Measurements from ENCODE around the gene CLEC18C. TPM values are rescaled to one million over a fixed set of nuclear protein-coding genes. Genes with fewer than 3 reads are reported as not detected.
"Not testable (repeated sequence)": the region's sequence is repeated elsewhere in the genome, so short reads cannot be mapped to it uniquely, and the experiment has no call there.

Gene CLEC18C
- total RNA-seq (2022) (0.21 and 0.32 TPM in 2 replicates), Bru-seq, nascent RNA (percentile 7 among the genes with signal in this experiment), BruChase-seq, experiment 1, labeled RNA remaining after a 6-hour chase (percentile 26 among the genes with signal in this experiment), BruChase-seq, experiment 2, labeled RNA remaining after a 2-hour chase (percentile 22 among the genes with signal in this experiment)
- long read RNA-seq = 0 reads

DNA sequence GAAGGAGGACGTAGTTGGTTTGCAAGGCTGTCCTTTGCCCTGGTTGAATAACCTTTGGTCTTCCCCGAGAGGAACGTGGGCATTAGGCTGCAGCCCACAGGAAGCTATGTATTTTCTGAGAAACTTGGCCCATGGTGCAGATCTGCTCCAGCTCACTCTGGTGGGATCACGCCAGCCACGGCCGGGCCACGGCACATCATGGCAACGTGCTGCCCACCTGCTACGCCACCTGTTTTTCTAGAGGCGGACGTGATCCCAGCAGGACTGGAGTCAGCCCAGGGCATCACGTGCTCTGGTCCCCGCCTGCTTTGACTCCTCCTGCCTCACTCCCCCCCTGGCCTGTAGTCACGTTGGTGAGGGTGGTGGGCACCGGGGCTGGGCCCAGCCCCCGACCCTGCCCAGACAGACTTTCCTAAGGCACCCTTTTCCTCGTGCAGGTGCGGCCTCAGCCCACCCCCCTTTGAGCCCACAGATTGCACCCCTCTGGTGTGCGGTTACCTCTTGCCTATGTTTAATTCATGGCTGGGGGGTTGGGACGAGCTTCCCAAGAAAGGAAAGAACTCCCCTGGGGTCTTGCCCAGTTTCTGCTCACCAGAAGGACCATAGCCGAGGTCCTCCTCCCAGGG lies at the start of gene CLEC18C:
CLEC18C (plus strand) TSS at position 576 of the 626 bp plus-strand sequence. CDS start 492 bp downstream, outside the sequence.
- BruUV-seq (replicated peaks); H3K27me3 Mint-ChIP-seq (ENCODE audit: insufficient read depth, unreplicated experiment); CTCF ChIA-PET; H3K9me3 Mint-ChIP-seq (ENCODE audit: unreplicated experiment); H3K4me1 Mint-ChIP-seq (ENCODE audit: insufficient read depth, unreplicated experiment); H3K36me3 Mint-ChIP-seq (ENCODE audit: insufficient read depth, unreplicated experiment); DNase-seq (ENCODE audit: unreplicated experiment); H3K27ac Mint-ChIP-seq (ENCODE audit: low read depth, unreplicated experiment); H3K4me3 Mint-ChIP-seq (ENCODE audit: unreplicated experiment); POLR2A ChIA-PET; intact Hi-C loops (cut with micrococcal nuclease): not testable (repeated sequence)

DNA sequence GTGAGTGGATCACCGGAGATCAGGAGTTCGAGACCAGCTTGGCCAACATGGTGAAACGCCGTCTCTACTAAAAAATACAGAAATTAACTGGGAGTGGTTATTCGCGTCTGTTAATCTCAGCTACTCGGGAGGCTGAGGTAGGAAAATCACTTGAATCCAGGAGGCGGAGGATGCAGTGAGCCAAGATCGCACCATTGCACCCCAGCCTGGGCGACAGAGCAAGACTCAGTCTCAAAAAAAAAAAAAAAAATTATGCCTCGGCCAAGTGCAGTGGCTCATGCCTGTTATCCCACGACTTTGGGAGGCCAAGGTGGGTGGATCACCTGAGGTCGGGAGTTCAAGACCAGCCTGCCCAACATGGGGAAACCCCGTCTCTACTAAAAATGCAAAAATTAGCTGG lies 49.8 kb upstream of the CLEC18C start:
- H3K9me3 Mint-ChIP-seq (ENCODE audit: unreplicated experiment); DNase-seq (ENCODE audit: unreplicated experiment); H3K4me3 Mint-ChIP-seq (ENCODE audit: unreplicated experiment); H3K27ac Mint-ChIP-seq (ENCODE audit: low read depth, unreplicated experiment); H3K27me3 Mint-ChIP-seq (ENCODE audit: insufficient read depth, unreplicated experiment); BruUV-seq (replicated peaks); CTCF ChIA-PET; intact Hi-C loops (cut with micrococcal nuclease); POLR2A ChIA-PET; H3K4me1 Mint-ChIP-seq (ENCODE audit: insufficient read depth, unreplicated experiment): not testable (repeated sequence)
- peaks cover 85% of the 10 kb centered on the region for H3K36me3 Mint-ChIP-seq (ENCODE audit: insufficient read depth, unreplicated experiment)

DNA sequence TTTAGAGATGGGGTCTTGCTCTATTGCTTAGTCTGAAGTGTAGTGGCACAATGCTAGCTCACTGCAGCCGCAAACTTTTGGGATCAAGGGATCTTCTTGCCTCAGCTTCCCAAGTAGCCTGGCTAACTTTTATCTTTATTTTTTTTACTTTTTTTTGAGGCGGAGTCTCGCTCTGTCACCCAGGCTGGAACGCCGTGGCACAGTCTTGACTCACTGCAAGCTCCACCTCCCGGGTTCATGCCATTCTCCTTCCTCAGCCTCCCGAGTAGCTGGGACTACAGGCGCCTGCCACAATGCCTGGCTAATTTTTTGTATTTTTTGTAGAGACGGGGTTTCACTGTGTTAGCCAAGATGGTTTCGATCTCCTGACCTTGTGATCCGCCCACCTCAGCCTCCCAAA lies 47.4 kb upstream of the CLEC18C start:
- H3K9me3 Mint-ChIP-seq (ENCODE audit: unreplicated experiment); POLR2A ChIA-PET; H3K4me3 Mint-ChIP-seq (ENCODE audit: unreplicated experiment); H3K4me1 Mint-ChIP-seq (ENCODE audit: insufficient read depth, unreplicated experiment); intact Hi-C loops (cut with micrococcal nuclease); BruUV-seq (replicated peaks); H3K27ac Mint-ChIP-seq (ENCODE audit: low read depth, unreplicated experiment); DNase-seq (ENCODE audit: unreplicated experiment); H3K27me3 Mint-ChIP-seq (ENCODE audit: insufficient read depth, unreplicated experiment); CTCF ChIA-PET: not testable (repeated sequence)
- peaks cover 85% of the 10 kb centered on the region for H3K36me3 Mint-ChIP-seq (ENCODE audit: insufficient read depth, unreplicated experiment)

DNA sequence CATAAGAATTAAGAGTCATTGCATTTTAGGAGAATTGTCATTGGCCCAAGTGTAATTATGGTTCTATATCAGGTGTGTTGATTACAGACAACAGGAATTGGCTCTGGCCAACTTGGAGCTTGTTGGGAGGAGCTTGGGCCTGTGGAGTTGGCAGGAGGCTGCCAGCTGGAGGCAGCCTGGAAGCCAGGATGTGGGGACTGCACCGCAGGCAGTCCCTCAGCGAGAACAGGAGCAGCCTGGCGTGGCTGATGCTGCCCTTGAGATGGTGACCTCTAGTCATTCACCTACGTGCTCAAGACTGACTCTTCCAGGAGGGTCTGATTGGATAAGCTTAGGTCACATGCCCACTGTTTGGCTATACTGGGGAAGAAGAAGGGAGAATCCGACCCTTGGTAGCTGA lies 45.9 kb upstream of the CLEC18C start:
- H3K4me1 Mint-ChIP-seq (ENCODE audit: insufficient read depth, unreplicated experiment); BruUV-seq (replicated peaks); POLR2A ChIA-PET; H3K4me3 Mint-ChIP-seq (ENCODE audit: unreplicated experiment); H3K27ac Mint-ChIP-seq (ENCODE audit: low read depth, unreplicated experiment); intact Hi-C loops (cut with micrococcal nuclease); H3K27me3 Mint-ChIP-seq (ENCODE audit: insufficient read depth, unreplicated experiment); DNase-seq (ENCODE audit: unreplicated experiment); H3K9me3 Mint-ChIP-seq (ENCODE audit: unreplicated experiment): not testable (repeated sequence)
- H3K36me3 Mint-ChIP-seq (ENCODE audit: insufficient read depth, unreplicated experiment) = peaks cover 84% of the 10 kb centered on the region
- CTCF ChIA-PET = interaction anchor here (0.7 kb wide), 1 partner anchor 339 kb away, joined by 3 read pairs; no protein-coding TSS in a partner anchor

DNA sequence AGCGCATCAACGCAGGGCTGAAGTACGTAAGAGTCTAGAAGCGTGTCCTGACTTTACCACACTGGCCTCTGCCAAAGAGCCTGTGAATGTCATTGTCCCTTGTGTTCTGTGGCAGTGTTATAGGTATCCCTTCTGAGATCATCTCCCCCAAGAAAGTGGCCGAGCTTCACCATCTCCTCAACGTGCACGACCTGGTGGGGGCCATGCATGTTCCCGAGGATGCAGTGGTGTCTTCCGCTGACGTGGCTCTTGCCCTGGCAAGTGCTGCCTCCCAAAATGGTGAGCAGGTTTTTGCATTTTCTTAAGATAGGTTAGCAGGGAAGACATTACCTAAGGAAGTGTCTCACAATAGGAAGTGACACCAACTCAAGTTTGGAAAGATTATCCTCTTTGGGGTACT lies 44.7 kb upstream of the CLEC18C start:
- POLR2A ChIA-PET; intact Hi-C loops (cut with micrococcal nuclease); H3K4me3 Mint-ChIP-seq (ENCODE audit: unreplicated experiment); H3K27me3 Mint-ChIP-seq (ENCODE audit: insufficient read depth, unreplicated experiment); H3K9me3 Mint-ChIP-seq (ENCODE audit: unreplicated experiment); BruUV-seq (replicated peaks); H3K27ac Mint-ChIP-seq (ENCODE audit: low read depth, unreplicated experiment); DNase-seq (ENCODE audit: unreplicated experiment); H3K4me1 Mint-ChIP-seq (ENCODE audit: insufficient read depth, unreplicated experiment): not testable (repeated sequence)
- CTCF ChIA-PET = interaction anchor here (0.6 kb wide), 1 partner anchor 304 kb away, joined by 3 read pairs; no protein-coding TSS in a partner anchor
- peaks cover 84% of the 10 kb centered on the region for H3K36me3 Mint-ChIP-seq (ENCODE audit: insufficient read depth, unreplicated experiment)

DNA sequence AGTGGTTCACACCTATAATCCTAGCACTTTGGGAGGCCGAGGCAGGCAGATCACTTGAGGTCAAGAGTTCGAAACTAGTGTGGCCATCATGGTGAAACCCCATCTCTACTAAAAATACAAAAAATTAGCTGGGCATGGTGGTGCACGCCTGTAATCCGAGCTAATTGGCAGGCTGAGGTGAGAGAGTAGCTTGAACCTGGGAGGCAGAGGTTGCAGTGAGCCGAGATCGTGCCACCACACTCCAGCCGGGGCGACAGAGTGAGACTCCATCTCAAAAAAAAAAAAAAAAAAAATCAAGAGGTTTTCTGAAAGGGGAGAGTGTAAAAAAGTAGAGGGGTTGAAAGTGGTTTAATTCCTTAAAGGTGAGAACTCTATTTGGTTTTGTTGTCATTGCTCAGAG lies 37.8 kb upstream of the CLEC18C start:
- DNase-seq (ENCODE audit: unreplicated experiment); intact Hi-C loops (cut with micrococcal nuclease); H3K4me3 Mint-ChIP-seq (ENCODE audit: unreplicated experiment); CTCF ChIA-PET; H3K4me1 Mint-ChIP-seq (ENCODE audit: insufficient read depth, unreplicated experiment); BruUV-seq (replicated peaks); POLR2A ChIA-PET; H3K27me3 Mint-ChIP-seq (ENCODE audit: insufficient read depth, unreplicated experiment); H3K27ac Mint-ChIP-seq (ENCODE audit: low read depth, unreplicated experiment); H3K9me3 Mint-ChIP-seq (ENCODE audit: unreplicated experiment): not testable (repeated sequence)
- peaks cover 93% of the 10 kb centered on the region for H3K36me3 Mint-ChIP-seq (ENCODE audit: insufficient read depth, unreplicated experiment)

DNA sequence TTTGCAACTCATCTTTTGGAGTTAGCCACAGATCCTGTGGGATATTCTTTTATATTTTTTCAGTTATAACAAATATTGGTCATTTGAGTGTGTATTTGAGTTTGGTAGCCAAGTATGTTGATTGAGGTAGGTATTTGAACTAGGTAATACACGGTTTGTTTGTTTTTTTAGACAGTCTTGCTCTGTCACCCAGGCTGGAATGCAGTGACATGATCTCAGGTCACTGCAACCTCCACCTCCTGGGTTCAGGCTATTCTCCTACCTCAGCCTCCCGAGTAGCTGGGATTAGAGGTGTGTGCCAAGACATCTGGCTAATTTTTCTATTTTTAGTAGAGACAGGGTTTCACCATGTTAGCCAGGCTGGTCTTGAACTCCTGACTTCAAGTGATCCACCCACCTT lies 37.0 kb upstream of the CLEC18C start:
- DNase-seq (ENCODE audit: unreplicated experiment); H3K9me3 Mint-ChIP-seq (ENCODE audit: unreplicated experiment); intact Hi-C loops (cut with micrococcal nuclease); H3K4me1 Mint-ChIP-seq (ENCODE audit: insufficient read depth, unreplicated experiment); H3K4me3 Mint-ChIP-seq (ENCODE audit: unreplicated experiment); H3K27me3 Mint-ChIP-seq (ENCODE audit: insufficient read depth, unreplicated experiment); BruUV-seq (replicated peaks); H3K27ac Mint-ChIP-seq (ENCODE audit: low read depth, unreplicated experiment); CTCF ChIA-PET; POLR2A ChIA-PET: not testable (repeated sequence)
- peaks cover 98% of the 10 kb centered on the region for H3K36me3 Mint-ChIP-seq (ENCODE audit: insufficient read depth, unreplicated experiment)

DNA sequence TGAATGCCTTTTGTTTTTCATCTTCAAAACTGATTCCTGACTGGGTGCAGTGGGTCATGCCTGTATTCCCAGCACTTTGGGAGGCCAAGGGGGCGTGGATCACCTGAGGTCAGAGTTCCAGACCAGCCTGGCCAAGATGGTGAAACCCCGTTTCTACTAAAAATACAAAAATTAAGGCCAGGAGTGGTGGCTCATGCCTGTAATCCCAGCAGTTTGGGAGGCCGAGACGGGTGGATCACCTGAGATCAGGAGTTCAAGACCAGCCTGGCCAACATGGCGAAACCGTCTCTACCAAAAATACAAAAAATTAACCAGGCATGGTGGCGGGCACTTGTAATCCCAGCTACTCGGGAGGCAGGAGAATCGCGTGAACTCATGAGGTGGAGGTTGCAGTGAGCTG lies 30.8 kb upstream of the CLEC18C start:
- H3K27me3 Mint-ChIP-seq (ENCODE audit: insufficient read depth, unreplicated experiment); BruUV-seq (replicated peaks); H3K9me3 Mint-ChIP-seq (ENCODE audit: unreplicated experiment); intact Hi-C loops (cut with micrococcal nuclease); CTCF ChIA-PET; H3K27ac Mint-ChIP-seq (ENCODE audit: low read depth, unreplicated experiment); H3K4me1 Mint-ChIP-seq (ENCODE audit: insufficient read depth, unreplicated experiment); POLR2A ChIA-PET; DNase-seq (ENCODE audit: unreplicated experiment); H3K4me3 Mint-ChIP-seq (ENCODE audit: unreplicated experiment): not testable (repeated sequence)
- peaks cover 79% of the 10 kb centered on the region for H3K36me3 Mint-ChIP-seq (ENCODE audit: insufficient read depth, unreplicated experiment)

DNA sequence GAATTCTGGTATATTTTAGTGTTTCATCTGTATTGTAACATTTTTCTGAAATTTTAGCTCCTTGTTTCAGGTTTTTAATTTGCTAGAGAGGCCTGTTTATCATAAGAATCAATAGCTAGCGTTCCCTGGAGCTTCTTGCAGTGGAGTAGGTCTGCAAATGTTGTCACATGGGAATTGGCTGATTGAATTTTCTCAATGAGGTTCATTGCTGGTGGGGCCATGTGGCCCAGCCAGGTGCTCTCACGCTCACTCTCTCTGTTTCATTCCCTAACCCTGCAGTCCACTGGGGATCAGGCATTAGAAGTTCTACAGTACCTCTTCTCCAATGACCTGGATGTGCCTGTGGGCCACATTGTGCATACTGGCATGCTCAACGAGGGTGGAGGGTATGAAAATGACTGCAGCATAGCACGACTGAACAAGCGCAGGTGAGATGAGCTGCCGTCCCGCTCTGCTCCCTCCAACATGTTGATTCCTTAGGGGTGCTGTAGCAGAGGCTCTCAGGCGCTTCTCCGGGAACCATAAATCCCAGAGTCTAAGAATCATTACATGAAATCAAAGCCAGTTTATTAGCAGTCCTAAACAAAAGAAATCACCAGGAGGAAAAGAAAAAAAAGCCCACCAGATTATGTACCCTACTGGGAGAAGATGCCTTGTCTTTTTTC lies 30.2 kb upstream of the CLEC18C start:
- H3K4me3 Mint-ChIP-seq (ENCODE audit: unreplicated experiment) = not testable (repeated sequence)

More for the DNA sequence above, 30.2 kb upstream of the CLEC18C start:
- H3K27me3 Mint-ChIP-seq (ENCODE audit: insufficient read depth, unreplicated experiment); H3K27ac Mint-ChIP-seq (ENCODE audit: low read depth, unreplicated experiment); H3K9me3 Mint-ChIP-seq (ENCODE audit: unreplicated experiment); POLR2A ChIA-PET; intact Hi-C loops (cut with micrococcal nuclease); BruUV-seq (replicated peaks); DNase-seq (ENCODE audit: unreplicated experiment); H3K4me1 Mint-ChIP-seq (ENCODE audit: insufficient read depth, unreplicated experiment): not testable (repeated sequence)
- CTCF ChIA-PET = interaction anchor here (0.6 kb wide), 1 partner anchor 346 kb away, joined by 3 read pairs; no protein-coding TSS in a partner anchor
- H3K36me3 Mint-ChIP-seq (ENCODE audit: insufficient read depth, unreplicated experiment) = peaks cover 79% of the 10 kb centered on the region

Measured in MCF 10A (cell line).